Stimulated activated CD8-positive, alpha-beta memory T cell treated with anti-CD3 and anti-CD28 coated beads, Interleukin-7, amount 100 ng/mL, for 4 hours (primary cell): ENCODE data around the gene GLYR1.
"Not testable (repeated sequence)": the region's sequence is repeated elsewhere in the genome, so short reads cannot be mapped to it uniquely, and the experiment has no call there.

Source experiments
- DNase-seq, 2 donors: peaks; one replicate each; pipeline ENCODE4 v3.0.0-alpha.2; 2020; ENCODE audit warnings: low read depth in 2 of 2

The GLYR1 gene

DNA sequence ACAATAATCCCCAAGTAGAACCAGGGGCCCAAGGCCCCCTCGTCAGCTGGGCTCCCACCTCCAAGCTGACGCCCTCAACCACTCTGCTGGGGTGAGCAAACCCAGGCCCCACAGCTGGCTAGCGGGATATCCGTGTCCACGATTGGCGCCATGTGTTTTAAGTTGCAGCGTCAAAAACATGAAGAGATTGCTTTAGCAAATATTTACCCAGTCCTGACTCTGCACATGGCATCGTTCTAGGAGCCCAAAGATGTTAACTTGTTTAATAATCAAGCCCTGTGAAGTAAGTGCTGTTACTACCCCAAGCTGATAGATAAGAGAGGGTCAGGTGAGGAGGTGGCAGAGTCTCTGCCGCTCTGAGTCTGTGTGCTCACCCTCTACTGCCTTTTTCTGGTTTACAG, 58.6 kb downstream of the GLYR1 start:
- no peak for DNase-seq

DNA sequence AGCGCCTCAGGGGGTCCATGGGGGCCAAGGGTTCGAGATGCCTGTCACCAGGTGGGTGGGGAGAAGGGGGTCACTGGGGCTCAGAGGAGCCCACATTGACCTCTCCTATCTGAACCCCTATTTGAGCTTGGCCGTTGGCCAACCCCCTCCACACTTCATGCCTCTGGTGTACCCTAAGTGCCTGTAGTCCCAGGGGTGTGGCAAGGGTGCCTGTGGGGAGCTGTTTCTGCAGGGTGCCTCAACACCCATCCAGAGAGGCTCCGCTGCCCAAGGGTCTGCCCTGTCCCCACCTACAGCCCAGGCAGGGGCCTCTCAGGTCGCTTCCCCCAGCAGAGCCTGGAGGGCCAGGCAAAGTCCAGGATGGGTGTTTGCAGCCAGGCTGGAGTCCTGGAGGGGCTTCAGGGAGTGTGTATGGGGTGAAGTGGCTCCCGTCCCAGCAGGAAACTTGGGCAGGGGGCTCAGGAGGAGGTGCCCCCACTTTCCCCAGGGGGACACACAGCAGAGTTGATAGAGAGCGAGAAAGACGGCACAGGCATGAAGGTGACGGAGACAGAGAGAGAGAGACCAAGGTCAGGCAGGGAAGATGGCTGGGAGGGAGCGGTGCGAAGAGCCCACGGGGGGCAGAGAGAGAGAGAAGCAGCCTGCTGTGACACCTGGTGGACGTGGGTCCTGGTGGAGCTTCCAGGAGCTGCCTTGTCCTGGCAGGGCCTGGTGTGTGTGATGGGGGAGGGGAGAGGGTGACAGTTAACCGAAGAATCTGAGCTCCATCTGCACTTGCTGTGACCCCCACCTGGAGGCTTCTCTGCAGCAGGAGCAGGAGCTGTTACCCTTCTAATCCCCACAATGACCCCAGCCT, 59.2 kb downstream of the GLYR1 start, which contains the start of gene SEPTIN12:
Gene SEPTIN12 (minus strand): TSS at position 719 of the 856 bp plus-strand sequence. CDS start 700 bp downstream, at position 19.
- no peak for DNase-seq

DNA sequence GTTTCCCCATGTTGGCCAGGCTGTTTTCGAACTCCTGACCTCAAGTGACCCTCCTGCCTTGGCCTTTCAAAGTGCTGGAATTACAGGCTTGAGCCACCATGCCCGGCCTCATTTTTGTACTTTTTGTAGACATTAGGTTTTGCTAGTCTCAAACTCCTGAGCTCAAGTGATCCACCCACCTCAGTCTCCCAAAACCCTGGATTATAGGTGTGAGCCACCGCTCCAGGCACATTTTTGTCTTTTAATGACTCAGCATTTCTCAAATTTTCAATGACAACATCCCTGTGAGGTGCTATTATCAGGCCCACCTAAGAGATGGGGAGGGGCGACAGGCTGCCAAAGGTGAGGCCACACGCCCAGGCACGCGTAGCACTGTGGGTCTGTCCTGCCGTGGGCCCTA, 60.0 kb downstream of the GLYR1 start:
- DNase-seq, result no peak

DNA sequence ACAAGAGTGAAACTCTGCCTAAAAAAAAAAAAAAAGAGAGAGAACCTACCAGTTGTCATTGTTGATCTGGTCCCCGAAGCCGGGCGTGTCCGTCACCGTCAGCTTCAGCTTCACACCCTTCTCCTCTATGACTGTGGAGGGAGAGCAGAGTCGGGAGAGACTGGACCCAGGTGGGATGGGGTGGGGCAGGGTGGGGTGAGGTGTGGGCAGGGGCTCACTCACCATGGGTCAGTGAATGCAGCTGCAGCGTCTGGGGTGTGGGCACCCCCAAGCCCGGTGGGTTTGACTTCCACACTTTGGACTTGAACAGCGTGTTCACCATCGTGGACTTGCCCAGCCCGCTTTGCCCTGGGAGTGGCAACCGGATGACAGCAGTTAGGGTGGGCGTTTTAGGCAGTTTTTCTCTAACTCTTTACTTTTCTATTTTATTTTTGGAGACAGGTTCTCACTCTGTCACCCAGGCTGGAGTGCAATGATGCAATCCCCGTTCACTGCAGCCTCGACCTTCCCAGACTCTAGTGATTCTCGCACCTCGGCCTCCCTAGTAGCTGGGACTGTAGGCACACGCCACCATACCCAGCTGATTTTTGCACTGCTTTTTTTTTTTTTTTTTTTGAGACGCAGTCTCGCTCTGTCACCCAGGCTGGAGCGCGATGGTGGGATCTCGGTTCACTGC, 61.2 kb downstream of the GLYR1 start:
- DNase-seq, result no peak

DNA sequence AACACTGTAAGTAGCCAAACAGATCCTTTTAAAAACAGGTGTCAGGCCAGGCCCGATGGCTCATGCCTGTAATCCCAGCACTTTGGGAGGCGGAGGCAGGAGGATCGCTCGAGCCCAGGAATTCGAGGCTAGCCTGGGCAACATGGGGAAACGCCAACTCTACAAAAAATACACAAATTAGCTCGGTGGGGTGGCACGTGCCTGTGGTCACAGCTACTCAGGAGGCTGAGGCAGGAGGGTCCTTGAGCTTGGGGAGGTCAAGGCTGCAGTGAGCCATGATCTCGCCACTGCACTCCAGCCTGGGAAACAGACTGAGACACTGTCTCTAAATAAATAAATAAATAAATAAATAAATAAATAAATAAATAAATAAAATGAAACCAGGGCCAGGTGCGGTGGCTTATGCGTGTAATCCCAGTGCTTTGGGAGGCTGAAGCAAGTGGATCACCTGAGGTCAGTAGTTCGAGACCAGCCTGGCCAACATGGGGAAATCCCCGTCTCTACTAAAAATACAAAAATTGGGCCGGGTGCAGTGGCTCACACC, 62.6 kb downstream of the GLYR1 start:
- not testable (repeated sequence) for DNase-seq

GRCh38 chr16:4783951-4784336, 63.1 kb downstream of the GLYR1 start:
- no peak for DNase-seq

DNA sequence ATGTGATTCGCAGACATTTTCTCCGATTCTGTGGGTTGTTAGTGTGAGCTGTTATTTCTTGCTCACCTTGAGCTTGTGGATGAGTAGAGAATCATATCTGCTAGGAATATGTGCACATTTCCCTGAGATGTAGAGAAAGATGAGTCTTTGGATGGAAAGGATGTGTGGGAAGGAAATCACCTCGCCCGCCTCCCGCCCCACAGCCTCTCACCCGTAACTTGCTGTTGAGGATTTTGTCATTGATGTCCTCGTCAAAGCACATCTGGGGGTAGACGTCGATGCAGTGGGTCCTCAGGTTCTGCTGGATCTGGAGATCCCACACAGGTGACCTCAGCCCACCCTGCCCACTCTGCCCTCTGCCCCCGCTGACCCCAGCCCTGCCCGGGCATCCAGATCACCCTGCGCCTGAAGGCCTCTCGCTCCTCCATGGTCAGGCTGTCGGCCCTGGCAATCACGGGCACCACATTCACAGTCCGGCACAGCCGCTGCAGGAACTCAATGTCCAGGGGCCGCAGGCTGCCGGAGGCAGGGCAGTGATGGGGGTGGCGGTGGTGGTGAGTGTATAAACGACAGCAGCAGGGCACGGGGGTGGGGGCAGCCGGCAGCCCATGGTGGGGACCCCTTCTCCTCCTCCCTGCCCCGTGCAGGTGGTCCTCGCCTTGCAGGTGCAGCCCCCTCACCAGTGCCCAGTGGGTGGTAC, 63.7 kb downstream of the GLYR1 start:
- no peak for DNase-seq

DNA sequence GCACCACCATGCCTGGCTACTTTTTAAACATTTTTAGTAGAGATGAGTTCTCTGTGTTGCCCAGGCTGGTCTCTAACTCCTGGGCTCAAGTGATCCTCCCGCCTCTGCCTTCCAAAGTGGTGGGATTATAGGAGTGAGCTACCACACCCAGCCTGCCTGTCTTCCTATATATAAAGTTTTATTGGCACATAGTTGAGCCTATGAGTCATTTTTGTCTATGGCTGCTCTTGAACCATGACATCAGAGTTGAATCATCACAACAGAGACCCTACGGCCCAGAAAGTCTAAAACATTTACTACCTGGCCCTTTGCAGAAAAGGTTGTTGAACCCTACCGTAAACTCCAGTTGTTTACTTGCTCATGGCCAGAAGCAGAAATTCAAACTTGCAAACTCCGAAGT, 66.9 kb downstream of the GLYR1 start:
- no peak for DNase-seq

GRCh38 chr16:4778050-4778392, 69.1 kb downstream of the GLYR1 start:
- DNase-seq, result no peak

DNA sequence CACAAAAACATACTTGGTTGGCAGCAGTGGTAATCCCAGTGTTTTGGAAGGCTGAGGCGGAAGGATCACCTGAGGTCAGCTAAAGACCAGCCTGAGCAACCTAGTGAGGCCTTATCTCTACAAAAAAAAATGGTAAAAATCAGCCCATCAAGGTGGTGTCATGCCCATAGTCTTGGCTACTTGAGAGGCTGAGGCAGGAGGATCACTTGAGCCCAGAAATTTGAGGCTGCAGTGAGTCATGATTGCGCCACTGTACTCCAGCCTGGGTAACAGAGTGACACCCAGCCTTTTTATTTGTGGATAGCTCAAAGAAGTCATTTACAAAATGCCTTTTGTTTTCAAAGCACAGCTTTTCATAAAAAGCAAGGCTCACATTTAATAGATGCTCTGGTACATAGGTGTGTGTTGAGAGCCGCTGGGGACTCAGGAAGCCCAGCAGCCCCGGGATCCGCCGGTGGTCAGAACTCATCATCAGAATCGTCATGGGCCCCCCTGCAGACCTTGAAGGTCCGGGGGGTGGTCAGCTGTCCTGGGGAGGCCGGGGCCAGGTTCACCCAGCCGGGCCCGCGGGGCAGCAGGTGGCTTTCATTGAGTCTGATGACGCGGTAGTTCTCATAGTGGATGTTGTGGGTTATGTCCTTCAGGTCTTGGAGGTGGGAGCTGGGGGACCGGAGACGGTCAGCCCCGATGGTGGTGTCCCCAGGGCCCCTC, 69.6 kb downstream of the GLYR1 start:
- DNase-seq, result no peak

DNA sequence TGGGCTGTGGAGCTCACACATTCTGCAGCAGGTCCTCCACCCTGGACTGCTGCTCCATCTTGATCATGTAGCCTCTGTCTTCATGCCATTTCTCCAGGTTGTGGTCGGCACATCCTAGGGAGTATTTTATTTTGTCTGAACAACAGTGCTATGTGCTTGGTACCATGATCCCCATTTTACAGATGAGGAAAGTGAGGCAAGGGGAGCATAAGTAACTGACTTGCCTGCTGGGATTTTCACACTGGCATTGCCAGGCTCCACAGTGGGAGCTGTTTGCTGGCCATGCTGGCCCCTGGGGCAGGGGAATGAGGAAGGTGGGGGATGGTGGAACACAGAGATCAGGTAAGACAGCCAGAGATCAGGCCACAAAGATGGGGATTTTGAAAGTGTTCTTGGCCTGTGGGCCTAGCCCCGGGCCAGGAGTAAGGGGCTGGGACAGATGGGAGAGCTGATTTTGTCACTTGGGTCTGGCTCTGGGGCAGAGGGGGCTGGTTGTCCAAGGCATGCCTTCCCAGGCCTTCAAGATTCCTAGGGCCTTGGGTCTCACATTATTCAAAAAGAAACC, 70.9 kb downstream of the GLYR1 start:
- no peak for DNase-seq

DNA sequence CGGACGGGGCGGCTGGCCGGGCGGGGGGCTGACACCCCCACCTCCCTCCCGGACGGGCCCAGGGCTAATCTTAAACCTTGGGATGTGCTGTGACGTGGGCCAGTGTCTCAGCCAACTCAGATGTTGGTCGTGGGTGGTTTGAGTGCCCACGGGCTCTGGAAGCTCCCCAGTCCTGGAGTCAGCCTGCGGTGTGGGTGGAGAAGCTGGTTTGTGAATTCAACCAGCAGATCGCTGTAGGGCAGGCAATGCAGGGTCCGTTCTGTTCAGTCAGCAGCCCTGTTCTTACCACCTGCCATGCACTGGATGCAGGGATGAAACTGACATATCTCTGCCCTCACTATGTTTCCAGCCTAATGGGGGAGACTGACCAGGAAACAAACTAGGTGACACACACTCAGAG, 72.1 kb downstream of the GLYR1 start:
- no peak for DNase-seq

GRCh38 chr16:4772351-4772750, 74.7 kb downstream of the GLYR1 start:
- DNase-seq, result no peak

DNA sequence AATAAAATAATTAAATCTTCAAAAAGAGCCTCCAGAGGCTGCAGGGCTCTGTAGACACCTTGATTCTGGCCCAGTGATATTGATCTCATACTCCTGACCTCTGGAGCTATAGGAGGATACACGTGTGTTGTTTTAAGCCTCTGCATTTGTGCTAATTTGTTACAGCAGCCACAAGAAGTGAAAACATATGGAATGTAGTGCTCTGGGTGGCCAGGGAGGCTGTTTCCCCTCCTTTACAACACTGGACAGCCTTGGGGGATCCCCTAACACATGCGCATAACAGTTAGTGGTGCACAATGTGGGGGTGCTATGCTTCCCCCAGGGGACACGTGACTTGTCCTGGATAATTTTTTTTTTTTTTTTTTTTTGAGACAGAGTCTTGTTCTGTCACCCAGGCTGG, 75.4 kb downstream of the GLYR1 start:
- DNase-seq, result no peak

- no peak for DNase-seq
Observed at GRCh38 chr16:4769306-4769638, 77.8 kb downstream of the GLYR1 start.

GRCh38 chr16:4768549-4769305, 78.4 kb downstream of the GLYR1 start:
- peak; percentile 63 to 76 for DNase-seq

GRCh38 chr16:4767872-4768548, 79.1 kb downstream of the GLYR1 start:
- DNase-seq, result no peak

GRCh38 chr16:4766875-4767628, 80.0 kb downstream of the GLYR1 start, which contains the start of gene ZNF500:
Gene ZNF500 (minus strand): TSS chr16:4767162. CDS start chr16:4765978, 1,184 bp downstream.
- peak; percentile 94 to 95 for DNase-seq
